Liver (tissue), 9 donors: ENCODE data around the gene PAK4. TPM values are rescaled to one million over a fixed set of nuclear protein-coding genes. Genes with fewer than 3 reads are reported as not detected.
"Not testable (repeated sequence)": the region's sequence is repeated elsewhere in the genome, so short reads cannot be mapped to it uniquely, and the experiment has no call there.

Experiments
- DNase-seq: peaks from one replicate; pipeline ENCODE4 v3.0.0-alpha.2; 2017; ENCODE audit warnings: low spot score
- H3K27ac ChIP-seq, 2 donors: one replicate each; pipeline ENCODE4 v1.7.0; 2013; ENCODE audit warnings: inconsistent platforms in 2 of 2, low read length in 2 of 2, control low read depth in 1 of 2, low read depth in 1 of 2, mild to moderate bottlenecking in 1 of 2
- H3K27me3 ChIP-seq, 4 donors: one replicate each; pipeline versions ENCODE4 v1.6.1 to v1.7.0; 2013; ENCODE audit warnings: low read length in 3 of 4, inconsistent platforms in 1 of 4, mild to moderate bottlenecking in 1 of 4, moderate library complexity in 1 of 4; ENCODE audit not compliant: control insufficient read depth in 4 of 4, insufficient read depth in 4 of 4
- H3K36me3 ChIP-seq, 4 donors: one replicate each; pipeline versions ENCODE4 v1.6.1 to v1.7.0; 2013; ENCODE audit warnings: low read length in 3 of 4, mild to moderate bottlenecking in 3 of 4, low read depth in 1 of 4, moderate library complexity in 1 of 4; ENCODE audit not compliant: control insufficient read depth in 4 of 4, insufficient read depth in 3 of 4
- H3K4me1 ChIP-seq, 4 donors: one replicate each; pipeline versions ENCODE4 v1.6.1 to v1.7.0; 2013; ENCODE audit warnings: low read length in 3 of 4, mild to moderate bottlenecking in 3 of 4, moderate library complexity in 1 of 4; ENCODE audit not compliant: control insufficient read depth in 4 of 4, insufficient read depth in 4 of 4
- H3K4me3 ChIP-seq, 3 donors: one replicate each; pipeline versions ENCODE4 v1.6.1 to v1.7.0; 2013; ENCODE audit warnings: low read length in 3 of 3, control low read depth in 1 of 3, low read depth in 1 of 3, mild to moderate bottlenecking in 1 of 3
- H3K9ac ChIP-seq, 2 donors: one replicate each; pipeline ENCODE4 v1.7.0; 2013; ENCODE audit warnings: low read length in 2 of 2, mild to moderate bottlenecking in 2 of 2, moderate library complexity in 2 of 2, control low read depth in 1 of 2, low read depth in 1 of 2
- H3K9me3 ChIP-seq, 4 donors: one replicate each; pipeline versions ENCODE4 v1.6.1 to v1.7.0; 2013; ENCODE audit warnings: low read length in 3 of 4; ENCODE audit not compliant: control insufficient read depth in 4 of 4
- EGR1 ChIP-seq, 2 donors: IDR thresholded peaks; 2 replicates each; pipeline ENCODE4 v1.6.1; 2016 to 2018; ENCODE audit warnings: antibody characterized with exemption in 2 of 2, low read depth in 2 of 2
- FOXA1 ChIP-seq: IDR thresholded peaks from 2 replicates; pipeline ENCODE4 v1.6.1; 2016; ENCODE audit warnings: antibody characterized with exemption
- FOXA2 ChIP-seq: IDR thresholded peaks from 2 replicates; pipeline ENCODE4 v1.6.1; 2016; ENCODE audit warnings: antibody characterized with exemption
- GABPA ChIP-seq, 2 donors: IDR thresholded peaks in 1 of 2; conservative IDR thresholded peaks in 1 of 2; 2 replicates each; pipeline ENCODE4 v1.6.1; 2016; ENCODE audit warnings: antibody characterized with exemption in 2 of 2, mild to moderate bottlenecking in 1 of 2, moderate library complexity in 1 of 2
- HNF4A ChIP-seq, 2 donors: conservative IDR thresholded peaks; 2 replicates each; pipeline ENCODE4 v1.6.1; 2016; ENCODE audit warnings: antibody characterized with exemption in 2 of 2, mild to moderate bottlenecking in 2 of 2
- JUND ChIP-seq, 2 donors: IDR thresholded peaks; 2 replicates each; pipeline ENCODE4 v1.6.1; 2016; ENCODE audit warnings: antibody characterized with exemption in 2 of 2
- NR2F2 ChIP-seq: IDR thresholded peaks from 2 replicates; pipeline ENCODE4 v1.6.1; 2016; ENCODE audit warnings: antibody characterized with exemption
- RXRA ChIP-seq, 2 donors: IDR thresholded peaks; 2 replicates each; pipeline ENCODE4 v1.6.1; 2017 to 2018; ENCODE audit warnings: antibody characterized with exemption in 2 of 2, mild to moderate bottlenecking in 1 of 2
- SP1 ChIP-seq: IDR thresholded peaks from 2 replicates; pipeline ENCODE4 v1.6.1; 2018; ENCODE audit warnings: antibody characterized with exemption, mild to moderate bottlenecking
- TAF1 ChIP-seq: conservative IDR thresholded peaks from 2 replicates; pipeline ENCODE4 v1.6.1; 2016; ENCODE audit warnings: antibody characterized with exemption, mild to moderate bottlenecking
- WGBS: extraction: QIAGEN DNeasy Blood & Tissue Kit; methylation state at CpG from one replicate; pipeline ENCODE4 v1.1.7; 2013; 5-methylcytosine and 5-hydroxymethylcytosine counted together
- polyA plus RNA-seq, 2 donors: library from polyadenylated mRNA; stranded (reverse) in 1 of 2; unstranded in 1 of 2; fragments of 200-250 nt in 1 of 2; fragments of >200 nt in 1 of 2; fragmentation: Nextera tagmentation in 1 of 2; extraction: Ambion mirVana in 1 of 2; gene quantifications; one replicate each; pipeline versions ENCODE4 v1.2.1 to v1.2.3, GENCODE V29; 2013 to 2015
- total RNA-seq, 2 donors: library from RNA; depleted of rRNA; stranded (reverse); fragments of >200 nt; gene quantifications; one replicate each; pipeline ENCODE4 v1.2.3, GENCODE V29; 2014
- TF ChIP-seq, protein P1 (sequence below): IDR thresholded peaks from 2 replicates; pipeline ENCODE4 v1.6.1; 2016; ENCODE audit warnings: antibody characterized with exemption
- TF ChIP-seq, protein P2 (sequence below): IDR thresholded peaks from 2 replicates; pipeline ENCODE4 v1.6.1; 2016; ENCODE audit warnings: antibody characterized with exemption
- TF ChIP-seq, protein P3 (sequence below): fragments of 150-350 bp; IDR thresholded peaks from 2 replicates; pipeline ENCODE4 v1.5.1; 2017; ENCODE audit warnings: improper control_type of control experiment, low read depth, low read length; ENCODE audit not compliant: missing input control
- TF ChIP-seq, protein P4 (sequence below): IDR thresholded peaks from 2 replicates; pipeline ENCODE4 v1.6.1; 2016; ENCODE audit warnings: antibody characterized with exemption, mild to moderate bottlenecking
- TF ChIP-seq, protein P5 (sequence below): IDR thresholded peaks from 2 replicates; pipeline ENCODE4 v1.6.1; 2016; ENCODE audit warnings: antibody characterized with exemption
- donor health status: healthy.
- donor health status: healthy.
- donor health status: healthy.
- donor health status: healthy.
- donor health status: healthy.

Gene PAK4
- total and polyA plus RNA-seq, 4 donors = 5.4 to 16.6 (median 7.7) TPM

DNA sequence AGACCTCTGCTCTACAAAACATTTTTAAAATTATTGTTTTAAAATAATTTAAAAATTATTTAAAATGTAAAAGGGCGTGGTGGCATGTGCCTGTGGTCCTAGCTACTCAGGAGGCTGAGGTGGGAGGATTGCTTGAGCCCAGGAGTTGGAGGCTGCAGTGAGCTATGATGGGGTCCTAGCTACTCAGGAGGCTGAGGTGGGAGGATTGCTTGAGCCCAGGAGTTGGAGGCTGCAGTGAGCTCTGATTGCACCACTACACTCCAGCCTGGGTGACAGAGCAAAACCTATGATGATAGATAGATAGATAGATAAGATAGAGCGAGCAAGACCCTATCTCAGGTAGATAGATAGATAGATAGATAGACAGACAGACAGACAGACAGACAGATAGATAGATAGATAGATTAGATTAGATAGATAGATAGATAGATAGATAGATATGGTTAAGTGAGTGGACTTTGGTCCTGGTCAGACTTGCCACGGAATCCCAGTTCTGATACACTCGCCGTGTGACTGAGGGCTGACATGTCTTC, 18.2 kb downstream of the PAK4 start:
- not testable (repeated sequence) for H3K27me3 ChIP-seq, H3K36me3 ChIP-seq, H3K9me3 ChIP-seq, H3K9ac ChIP-seq, H3K4me3 ChIP-seq, DNase-seq, H3K27ac ChIP-seq
- TF ChIP-seq HNF4A (conservative IDR thresholded peaks at IDR 0.05) = peak in 1 of 2 donors; percentile 19
- H3K4me1 ChIP-seq = peaks cover 9 to 26% (median 19%) of the 10 kb centered on the region in 4 donors
- 62% methylated on average over 5 of the region's 5 CpGs for WGBS

DNA sequence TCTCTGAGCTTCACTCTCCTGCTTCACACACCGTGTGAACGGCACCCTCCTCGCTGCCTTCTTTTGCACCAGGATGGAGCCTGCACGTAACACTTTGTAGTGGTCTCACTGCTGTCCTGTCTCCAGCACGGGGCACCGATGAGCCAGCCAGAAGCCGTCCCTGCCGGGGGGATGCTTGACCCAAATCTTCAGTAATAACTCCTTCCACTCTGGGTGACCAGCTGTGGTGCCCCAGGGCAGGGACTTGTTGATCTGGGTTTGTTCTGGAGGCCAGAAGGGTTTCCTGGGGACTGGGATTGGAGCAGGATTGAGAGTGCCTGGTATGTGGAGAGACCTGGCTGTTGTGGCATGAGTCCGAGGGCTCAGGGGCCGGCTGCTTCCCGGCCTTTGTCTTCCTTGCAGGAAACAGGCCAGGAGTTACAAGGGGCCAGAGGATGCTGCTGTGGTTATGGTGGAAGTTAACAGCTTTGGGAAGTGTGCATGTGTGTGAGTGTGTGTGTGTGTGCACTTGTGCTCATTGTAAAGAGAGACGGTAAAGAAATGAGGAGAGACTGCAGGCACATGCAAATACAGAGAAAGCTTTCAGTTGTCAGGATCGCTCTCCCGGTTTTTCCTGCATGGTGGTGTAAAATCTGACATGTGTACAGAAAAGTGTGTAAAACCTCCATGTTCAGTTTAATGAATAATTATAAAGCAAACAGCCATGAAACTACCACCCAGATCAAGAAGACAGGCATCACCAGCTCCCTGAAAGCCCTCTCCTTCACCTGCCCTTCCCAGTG, 18.9 kb downstream of the PAK4 start:
- WGBS = 36% methylated on average over 14 of the region's 14 CpGs
- H3K27me3 ChIP-seq = no peaks in the 10 kb centered on the region
- no peak overlapping the region for H3K4me3 ChIP-seq
- H3K4me1 ChIP-seq = peaks cover 9 to 26% (median 19%) of the 10 kb centered on the region in 4 donors
- TF ChIP-seq GABPA (IDR thresholded peaks at IDR 0.05 in 1 of 2, conservative IDR thresholded peaks at IDR 0.05 in 1 of 2) (no peak), EGR1 (IDR thresholded peaks at IDR 0.05; ENCODE audit: low read depth in 2 of 2) (no peak), SP1 (no peak), JUND (IDR thresholded peaks at IDR 0.05) (no peak), TAF1 (no peak), NR2F2 (peak; percentile 52)
- no peak overlapping the region for H3K9ac ChIP-seq
- H3K9me3 ChIP-seq = no peaks in the 10 kb centered on the region
- H3K36me3 ChIP-seq = no peaks in the 10 kb centered on the region
- DNase-seq = no peak
- no peak overlapping the region for H3K27ac ChIP-seq

DNA sequence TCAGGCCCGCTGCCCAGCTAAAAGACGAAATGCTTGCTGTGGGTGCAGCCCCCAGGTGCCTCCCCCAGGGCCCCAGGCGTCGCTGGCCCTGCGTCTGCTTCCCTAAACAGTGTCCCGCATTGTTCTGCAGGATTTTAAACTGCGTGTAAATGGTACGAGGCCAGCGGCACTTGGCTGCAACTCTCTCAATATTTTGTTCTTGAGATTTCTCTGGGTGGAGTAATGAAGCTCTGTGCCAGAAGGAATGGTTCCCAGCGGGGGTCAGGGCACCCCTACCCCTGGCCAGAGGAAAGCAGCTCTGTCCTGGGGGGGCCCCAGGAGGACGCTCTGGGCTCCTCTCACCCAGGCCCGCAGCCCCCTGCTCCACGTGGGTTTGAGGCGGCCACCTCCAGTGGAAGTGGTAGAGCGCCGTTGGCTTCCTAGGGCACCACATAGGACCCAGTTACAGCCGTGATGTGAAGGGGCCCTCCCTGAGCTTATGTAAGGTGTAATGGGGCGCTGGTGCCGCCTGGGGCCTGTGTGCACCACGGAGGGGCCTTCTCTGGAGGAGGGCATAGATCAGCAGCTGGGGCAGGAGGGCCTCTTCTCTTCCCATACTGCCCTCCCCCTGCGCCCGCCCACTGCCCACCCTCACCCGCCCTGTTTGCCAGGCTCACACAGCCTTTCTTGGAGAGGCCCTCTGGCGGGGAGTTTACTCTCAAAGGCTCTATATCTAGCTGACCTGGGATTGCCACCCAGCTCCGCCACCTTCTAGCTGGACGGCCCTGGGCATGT, 19.8 kb downstream of the PAK4 start:
- TF ChIP-seq FOXA1 (no peak), JUND (IDR thresholded peaks at IDR 0.05) (no peak), FOXA2 (no peak), EGR1 (IDR thresholded peaks at IDR 0.05; ENCODE audit: low read depth in 2 of 2) (no peak), HNF4A (conservative IDR thresholded peaks at IDR 0.05) (no peak), SP1 (no peak), RXRA (IDR thresholded peaks at IDR 0.05) (no peak), GABPA (IDR thresholded peaks at IDR 0.05 in 1 of 2, conservative IDR thresholded peaks at IDR 0.05 in 1 of 2) (no peak)
- TF ChIP-seq, protein P1, sequence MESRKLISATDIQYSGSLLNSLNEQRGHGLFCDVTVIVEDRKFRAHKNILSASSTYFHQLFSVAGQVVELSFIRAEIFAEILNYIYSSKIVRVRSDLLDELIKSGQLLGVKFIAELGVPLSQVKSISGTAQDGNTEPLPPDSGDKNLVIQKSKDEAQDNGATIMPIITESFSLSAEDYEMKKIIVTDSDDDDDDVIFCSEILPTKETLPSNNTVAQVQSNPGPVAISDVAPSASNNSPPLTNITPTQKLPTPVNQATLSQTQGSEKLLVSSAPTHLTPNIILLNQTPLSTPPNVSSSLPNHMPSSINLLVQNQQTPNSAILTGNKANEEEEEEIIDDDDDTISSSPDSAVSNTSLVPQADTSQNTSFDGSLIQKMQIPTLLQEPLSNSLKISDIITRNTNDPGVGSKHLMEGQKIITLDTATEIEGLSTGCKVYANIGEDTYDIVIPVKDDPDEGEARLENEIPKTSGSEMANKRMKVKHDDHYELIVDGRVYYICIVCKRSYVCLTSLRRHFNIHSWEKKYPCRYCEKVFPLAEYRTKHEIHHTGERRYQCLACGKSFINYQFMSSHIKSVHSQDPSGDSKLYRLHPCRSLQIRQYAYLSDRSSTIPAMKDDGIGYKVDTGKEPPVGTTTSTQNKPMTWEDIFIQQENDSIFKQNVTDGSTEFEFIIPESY = no peak
- TF ChIP-seq, protein P2, sequence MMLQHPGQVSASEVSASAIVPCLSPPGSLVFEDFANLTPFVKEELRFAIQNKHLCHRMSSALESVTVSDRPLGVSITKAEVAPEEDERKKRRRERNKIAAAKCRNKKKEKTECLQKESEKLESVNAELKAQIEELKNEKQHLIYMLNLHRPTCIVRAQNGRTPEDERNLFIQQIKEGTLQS = no peak
- TF ChIP-seq, protein P3, sequence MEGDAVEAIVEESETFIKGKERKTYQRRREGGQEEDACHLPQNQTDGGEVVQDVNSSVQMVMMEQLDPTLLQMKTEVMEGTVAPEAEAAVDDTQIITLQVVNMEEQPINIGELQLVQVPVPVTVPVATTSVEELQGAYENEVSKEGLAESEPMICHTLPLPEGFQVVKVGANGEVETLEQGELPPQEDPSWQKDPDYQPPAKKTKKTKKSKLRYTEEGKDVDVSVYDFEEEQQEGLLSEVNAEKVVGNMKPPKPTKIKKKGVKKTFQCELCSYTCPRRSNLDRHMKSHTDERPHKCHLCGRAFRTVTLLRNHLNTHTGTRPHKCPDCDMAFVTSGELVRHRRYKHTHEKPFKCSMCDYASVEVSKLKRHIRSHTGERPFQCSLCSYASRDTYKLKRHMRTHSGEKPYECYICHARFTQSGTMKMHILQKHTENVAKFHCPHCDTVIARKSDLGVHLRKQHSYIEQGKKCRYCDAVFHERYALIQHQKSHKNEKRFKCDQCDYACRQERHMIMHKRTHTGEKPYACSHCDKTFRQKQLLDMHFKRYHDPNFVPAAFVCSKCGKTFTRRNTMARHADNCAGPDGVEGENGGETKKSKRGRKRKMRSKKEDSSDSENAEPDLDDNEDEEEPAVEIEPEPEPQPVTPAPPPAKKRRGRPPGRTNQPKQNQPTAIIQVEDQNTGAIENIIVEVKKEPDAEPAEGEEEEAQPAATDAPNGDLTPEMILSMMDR = no peak
- TF ChIP-seq, protein P4, sequence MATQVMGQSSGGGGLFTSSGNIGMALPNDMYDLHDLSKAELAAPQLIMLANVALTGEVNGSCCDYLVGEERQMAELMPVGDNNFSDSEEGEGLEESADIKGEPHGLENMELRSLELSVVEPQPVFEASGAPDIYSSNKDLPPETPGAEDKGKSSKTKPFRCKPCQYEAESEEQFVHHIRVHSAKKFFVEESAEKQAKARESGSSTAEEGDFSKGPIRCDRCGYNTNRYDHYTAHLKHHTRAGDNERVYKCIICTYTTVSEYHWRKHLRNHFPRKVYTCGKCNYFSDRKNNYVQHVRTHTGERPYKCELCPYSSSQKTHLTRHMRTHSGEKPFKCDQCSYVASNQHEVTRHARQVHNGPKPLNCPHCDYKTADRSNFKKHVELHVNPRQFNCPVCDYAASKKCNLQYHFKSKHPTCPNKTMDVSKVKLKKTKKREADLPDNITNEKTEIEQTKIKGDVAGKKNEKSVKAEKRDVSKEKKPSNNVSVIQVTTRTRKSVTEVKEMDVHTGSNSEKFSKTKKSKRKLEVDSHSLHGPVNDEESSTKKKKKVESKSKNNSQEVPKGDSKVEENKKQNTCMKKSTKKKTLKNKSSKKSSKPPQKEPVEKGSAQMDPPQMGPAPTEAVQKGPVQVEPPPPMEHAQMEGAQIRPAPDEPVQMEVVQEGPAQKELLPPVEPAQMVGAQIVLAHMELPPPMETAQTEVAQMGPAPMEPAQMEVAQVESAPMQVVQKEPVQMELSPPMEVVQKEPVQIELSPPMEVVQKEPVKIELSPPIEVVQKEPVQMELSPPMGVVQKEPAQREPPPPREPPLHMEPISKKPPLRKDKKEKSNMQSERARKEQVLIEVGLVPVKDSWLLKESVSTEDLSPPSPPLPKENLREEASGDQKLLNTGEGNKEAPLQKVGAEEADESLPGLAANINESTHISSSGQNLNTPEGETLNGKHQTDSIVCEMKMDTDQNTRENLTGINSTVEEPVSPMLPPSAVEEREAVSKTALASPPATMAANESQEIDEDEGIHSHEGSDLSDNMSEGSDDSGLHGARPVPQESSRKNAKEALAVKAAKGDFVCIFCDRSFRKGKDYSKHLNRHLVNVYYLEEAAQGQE = no peak
- TF ChIP-seq, protein P5, sequence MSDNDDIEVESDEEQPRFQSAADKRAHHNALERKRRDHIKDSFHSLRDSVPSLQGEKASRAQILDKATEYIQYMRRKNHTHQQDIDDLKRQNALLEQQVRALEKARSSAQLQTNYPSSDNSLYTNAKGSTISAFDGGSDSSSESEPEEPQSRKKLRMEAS = no peak
- Histone ChIP-seq H3K4me3 (no peak overlapping the region), H3K9ac (no peak overlapping the region), H3K36me3 (no peaks in the 10 kb centered on the region), H3K9me3 (no peaks in the 10 kb centered on the region), H3K27me3 (no peaks in the 10 kb centered on the region), H3K27ac (peak overlapping the region; percentile 1 to 38), H3K4me1 (peaks cover 9 to 26% (median 19%) of the 10 kb centered on the region in 4 donors)
- DNase-seq = no peak
- WGBS = 67% methylated on average over 26 of the region's 26 CpGs
